Measurements from ENCODE around the gene RAD51B. TPM values are rescaled to one million over a fixed set of nuclear protein-coding genes. Genes with fewer than 3 reads are reported as not detected.

The RAD51B gene
- total RNA-seq, 1 experiment from 2014 or later, result 10.8 TPM

DNA sequence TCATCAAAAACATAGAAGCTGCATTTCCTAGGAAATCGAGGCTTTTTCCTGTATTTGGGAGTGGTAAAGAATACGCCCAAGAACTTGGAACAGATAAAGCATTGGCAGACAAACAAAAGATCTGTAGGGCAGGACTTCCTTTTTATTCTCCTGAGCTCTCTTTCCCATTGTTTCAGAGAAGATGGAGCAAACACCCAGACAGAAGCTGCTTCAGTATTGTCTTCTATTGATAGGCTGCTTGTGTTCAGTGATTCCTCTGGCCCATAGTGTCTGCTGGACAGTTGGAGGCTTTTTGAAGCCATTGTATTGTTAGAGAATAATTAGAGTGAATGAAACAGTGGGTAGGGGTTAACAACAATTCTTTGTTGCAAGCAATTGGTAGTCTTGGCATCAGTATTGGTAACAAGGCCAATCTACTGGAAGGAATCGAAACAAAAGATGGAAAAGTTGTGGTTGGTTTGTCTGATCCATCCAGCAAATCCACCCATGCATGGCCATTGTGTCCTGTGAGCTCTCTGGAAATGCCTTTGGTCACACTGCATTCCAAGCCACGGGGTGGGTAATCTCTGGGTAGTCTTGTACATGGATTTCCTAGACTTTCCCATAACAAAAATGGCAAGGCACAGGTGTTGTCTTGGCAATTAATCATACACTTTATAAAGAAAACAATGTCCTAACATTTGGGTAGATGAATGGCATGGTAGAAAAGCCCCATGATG, 424.8 kb downstream of the RAD51B start:
- H4K20me1 ChIP-seq (ENCODE audit: low read length), result no peaks in the 10 kb centered on the region
- no peak overlapping the region for H3K27ac ChIP-seq (ENCODE audit: low read length)
- H3K36me3 ChIP-seq (ENCODE audit: low read depth, low read length), result no peaks in the 10 kb centered on the region
- no peaks in the 10 kb centered on the region for H3K9me2 ChIP-seq (replicated peaks; ENCODE audit: low read length)
- H2AFZ ChIP-seq (ENCODE audit: low read length), result no peak overlapping the region
- H3K27me3 ChIP-seq (ENCODE audit: low read length), result no peaks in the 10 kb centered on the region
- no peak overlapping the region for H3K4me3 ChIP-seq (ENCODE audit: low read length)
- no TSS peak for BruUV-seq (replicated peaks)
- no peaks in the 10 kb centered on the region for H3K9me3 ChIP-seq (ENCODE audit: low read length)
- H3F3A ChIP-seq (ENCODE audit: low read length, unreplicated experiment), result no peaks in the 10 kb centered on the region
- no peaks in the 10 kb centered on the region for H3K79me2 ChIP-seq (ENCODE audit: low read length)
- no peak for ATAC-seq
- no peak overlapping the region for H3K9ac ChIP-seq (ENCODE audit: low read length)
- H3K4me2 ChIP-seq (ENCODE audit: low read length), result no peak overlapping the region
- ChIA-PET CTCF (no interaction called here), POLR2A (ENCODE audit: unreplicated experiment) (interaction anchor here (0.6 kb wide), 1 partner anchor 310 kb away, joined by 4 read pairs; no protein-coding TSS in a partner anchor)
- TF ChIP-seq EZH2phosphoT487 (IDR thresholded peaks at IDR 0.05; ENCODE audit: borderline replicate concordance, low read length) (no peak), EZH2 (IDR thresholded peaks at IDR 0.05; ENCODE audit: low read length, unreplicated experiment) (no peak)
- TF ChIP-seq, protein P1, sequence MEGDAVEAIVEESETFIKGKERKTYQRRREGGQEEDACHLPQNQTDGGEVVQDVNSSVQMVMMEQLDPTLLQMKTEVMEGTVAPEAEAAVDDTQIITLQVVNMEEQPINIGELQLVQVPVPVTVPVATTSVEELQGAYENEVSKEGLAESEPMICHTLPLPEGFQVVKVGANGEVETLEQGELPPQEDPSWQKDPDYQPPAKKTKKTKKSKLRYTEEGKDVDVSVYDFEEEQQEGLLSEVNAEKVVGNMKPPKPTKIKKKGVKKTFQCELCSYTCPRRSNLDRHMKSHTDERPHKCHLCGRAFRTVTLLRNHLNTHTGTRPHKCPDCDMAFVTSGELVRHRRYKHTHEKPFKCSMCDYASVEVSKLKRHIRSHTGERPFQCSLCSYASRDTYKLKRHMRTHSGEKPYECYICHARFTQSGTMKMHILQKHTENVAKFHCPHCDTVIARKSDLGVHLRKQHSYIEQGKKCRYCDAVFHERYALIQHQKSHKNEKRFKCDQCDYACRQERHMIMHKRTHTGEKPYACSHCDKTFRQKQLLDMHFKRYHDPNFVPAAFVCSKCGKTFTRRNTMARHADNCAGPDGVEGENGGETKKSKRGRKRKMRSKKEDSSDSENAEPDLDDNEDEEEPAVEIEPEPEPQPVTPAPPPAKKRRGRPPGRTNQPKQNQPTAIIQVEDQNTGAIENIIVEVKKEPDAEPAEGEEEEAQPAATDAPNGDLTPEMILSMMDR (conservative IDR thresholded peaks at IDR 0.05; ENCODE audit: low read depth, low read length), result no peak
- intact Hi-C loops (cut with micrococcal nuclease), result no loop called here
- DNase-seq, result no peak
- peaks cover 41% of the 10 kb centered on the region for H3K4me1 ChIP-seq (ENCODE audit: insufficient read depth, low read length)

DNA sequence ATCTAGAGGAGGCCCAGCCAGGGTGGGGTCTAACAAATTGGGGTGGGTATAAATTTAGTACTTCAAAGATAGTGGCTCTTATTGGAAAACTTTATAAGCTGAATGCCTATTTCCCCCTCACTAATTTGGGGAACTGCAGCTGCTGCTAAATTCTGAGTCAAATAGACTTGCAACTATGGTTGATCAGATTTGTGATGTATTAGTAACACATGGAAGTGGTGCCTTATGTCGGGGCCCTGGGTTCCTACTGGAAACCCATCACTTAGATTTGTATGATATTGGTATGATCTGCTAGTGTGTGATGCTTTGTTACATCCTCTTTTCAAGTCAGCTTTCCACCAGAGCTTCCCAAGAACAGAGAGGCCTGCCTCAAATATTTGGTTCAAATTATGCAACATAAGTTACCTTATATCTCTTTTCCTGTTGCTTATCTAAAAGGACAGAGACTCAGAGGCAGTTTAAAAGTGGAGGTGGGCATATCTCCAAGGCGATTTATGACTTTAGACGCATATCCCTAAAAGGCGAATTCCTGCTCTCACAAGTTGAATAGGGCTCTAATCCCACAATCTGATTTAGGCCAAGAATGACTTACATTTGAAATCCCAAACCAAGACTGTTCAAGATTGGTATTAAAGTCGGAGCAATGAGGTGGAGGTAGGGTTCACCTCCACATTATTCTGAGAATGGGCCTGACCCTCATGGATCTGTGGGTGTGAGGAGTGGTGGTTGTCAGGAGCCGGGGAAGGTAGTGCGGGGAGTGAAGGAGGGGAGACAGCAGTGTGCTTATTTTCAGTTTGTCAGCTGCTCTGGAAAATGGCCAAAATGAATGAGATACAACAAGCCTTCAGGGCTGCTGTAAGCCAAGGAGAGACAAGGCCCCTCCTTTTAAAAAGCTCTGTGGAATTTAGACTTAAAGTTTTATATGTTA, 425.8 kb downstream of the RAD51B start:
- H3K27me3 ChIP-seq (ENCODE audit: low read length), result no peaks in the 10 kb centered on the region
- H3K4me1 ChIP-seq (ENCODE audit: insufficient read depth, low read length), result peaks cover 50% of the 10 kb centered on the region
- ATAC-seq (no peak), DNase-seq (no peak)
- H3K27ac ChIP-seq (ENCODE audit: low read length), result peak overlapping the region; percentile 64; the same call in 1 of the 2 replicates
- CTCF ChIA-PET, result interaction anchor here (1.1 kb wide), 1 partner anchor 581 kb away, joined by 3 read pairs; no protein-coding TSS in a partner anchor
- intact Hi-C loops (cut with micrococcal nuclease), result loop anchor here (1.0 to 5.0 kb wide), 9 partner anchors 13 to 412 kb away; no protein-coding TSS in a partner anchor
- H3K9me2 ChIP-seq (replicated peaks; ENCODE audit: low read length), result no peaks in the 10 kb centered on the region
- no peak for TF ChIP-seq EZH2phosphoT487 (IDR thresholded peaks at IDR 0.05; ENCODE audit: borderline replicate concordance, low read length)
- TF ChIP-seq, protein P1 (conservative IDR thresholded peaks at IDR 0.05; ENCODE audit: low read depth, low read length), result no peak
- TF ChIP-seq EZH2 (IDR thresholded peaks at IDR 0.05; ENCODE audit: low read length, unreplicated experiment), result no peak
- H3F3A ChIP-seq (ENCODE audit: low read length, unreplicated experiment), result no peaks in the 10 kb centered on the region
- no peaks in the 10 kb centered on the region for H3K36me3 ChIP-seq (ENCODE audit: low read depth, low read length)
- no peaks in the 10 kb centered on the region for H3K9me3 ChIP-seq (ENCODE audit: low read length)
- H4K20me1 ChIP-seq (ENCODE audit: low read length), result no peaks in the 10 kb centered on the region
- no peaks in the 10 kb centered on the region for H3K79me2 ChIP-seq (ENCODE audit: low read length)
- no TSS peak for BruUV-seq (replicated peaks)
- no peak overlapping the region for H3K9ac ChIP-seq (ENCODE audit: low read length)
- POLR2A ChIA-PET (ENCODE audit: unreplicated experiment), result interaction anchor here (1.0 kb wide), 1 partner anchor 13 kb away, joined by 3 read pairs; no protein-coding TSS in a partner anchor
- no peak overlapping the region for H3K4me2 ChIP-seq (ENCODE audit: low read length)
- no peak overlapping the region for H2AFZ ChIP-seq (ENCODE audit: low read length)
- H3K4me3 ChIP-seq (ENCODE audit: low read length), result no peak overlapping the region

All from PC-3 (cell line).